Measurements from ENCODE around the gene COL4A3.
A peak's percentile ranks its signal among the peaks of the same experiment; 100 is the strongest.

COL4A3 gene

GRCh38 chr2:227296671-227297405 lies 132.4 kb downstream of the COL4A3 start:
- DNase-seq: no peak

- DNase-seq: no peak
Observed at GRCh38 chr2:227301523-227301922, 137.1 kb downstream of the COL4A3 start.

- no peak for DNase-seq
Observed at GRCh38 chr2:227308784-227309183, 144.4 kb downstream of the COL4A3 start.

GRCh38 chr2:227310756-227311110 lies 146.3 kb downstream of the COL4A3 start:
- DNase-seq: no peak

- no peak for DNase-seq
Observed at GRCh38 chr2:227311861-227312506, 147.6 kb downstream of the COL4A3 start.

- DNase-seq: no peak
Observed at GRCh38 chr2:227312579-227312978, 148.2 kb downstream of the COL4A3 start.

DNA sequence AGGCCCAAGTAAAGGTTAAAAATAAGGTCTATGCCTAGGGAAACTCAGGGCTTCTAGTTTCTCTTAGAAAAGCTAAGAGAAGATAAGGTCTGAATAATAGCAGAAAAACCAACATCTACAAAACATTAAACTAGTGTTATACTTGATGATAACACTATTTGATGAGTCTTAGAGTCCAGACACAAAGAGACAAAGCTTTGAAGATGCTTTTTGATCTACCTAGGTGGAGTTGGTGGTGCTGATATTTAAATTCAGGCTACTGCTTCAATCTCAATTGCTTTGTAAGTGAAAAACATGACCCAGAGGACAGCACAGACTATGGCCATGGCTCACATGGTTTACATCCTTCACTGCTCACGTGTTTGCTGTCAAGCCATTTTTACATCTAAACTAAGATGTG lies 148.9 kb downstream of the COL4A3 start:
- no peak for DNase-seq

DNA sequence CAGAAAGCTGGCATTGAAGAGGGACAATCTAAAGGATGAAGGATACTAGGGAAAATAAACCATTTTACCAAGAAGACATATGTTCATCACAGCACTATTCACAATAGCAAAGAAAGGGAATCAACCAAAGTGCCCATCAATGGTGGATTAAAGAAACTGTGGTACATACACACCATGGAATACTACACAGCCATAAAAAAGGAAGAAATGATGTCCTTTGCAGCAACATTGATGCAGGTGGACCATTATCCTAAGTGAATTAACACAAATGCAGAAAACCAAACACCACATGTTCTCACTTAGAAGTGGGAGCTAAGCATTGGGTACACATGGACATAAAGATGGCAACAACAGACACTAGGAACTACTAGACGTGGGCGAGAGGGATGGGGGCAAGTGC lies 153.4 kb downstream of the COL4A3 start:
- no peak for DNase-seq

GRCh38 chr2:227320305-227321094 lies 156.1 kb downstream of the COL4A3 start:
- no peak for DNase-seq

DNA sequence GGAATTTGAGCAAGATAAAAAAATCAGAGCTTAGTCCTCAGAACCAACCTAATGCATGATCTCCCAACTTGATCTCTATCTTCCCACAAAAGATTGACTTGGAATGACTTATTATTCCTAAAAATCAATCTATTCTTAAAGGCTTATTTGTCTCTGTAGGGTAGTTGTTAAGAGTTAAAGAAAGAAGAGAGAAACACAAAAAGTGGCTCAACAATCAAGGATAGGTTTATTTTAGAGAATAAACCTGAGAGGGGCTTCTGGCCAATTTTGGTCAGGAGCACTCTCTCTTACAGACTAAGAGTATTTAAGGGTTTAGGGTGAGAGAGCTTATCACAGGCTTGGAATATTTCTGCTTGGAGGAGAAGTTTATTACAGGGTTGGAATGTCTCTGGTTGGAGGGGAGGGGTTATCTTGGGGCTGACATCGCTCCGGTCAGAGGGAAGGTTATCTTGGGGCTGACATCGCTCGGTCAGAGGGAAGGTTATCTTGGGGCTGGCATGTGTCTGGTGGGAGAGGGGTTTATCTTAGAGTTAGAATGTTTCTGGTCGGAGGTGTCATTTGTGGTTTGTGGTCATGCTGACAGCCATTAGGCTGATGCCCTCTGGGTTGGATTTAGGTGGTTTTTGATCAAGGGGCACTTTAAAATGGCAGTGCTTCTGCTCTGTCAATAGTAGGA lies 158.2 kb downstream of the COL4A3 start:
- DNase-seq: no peak

DNA sequence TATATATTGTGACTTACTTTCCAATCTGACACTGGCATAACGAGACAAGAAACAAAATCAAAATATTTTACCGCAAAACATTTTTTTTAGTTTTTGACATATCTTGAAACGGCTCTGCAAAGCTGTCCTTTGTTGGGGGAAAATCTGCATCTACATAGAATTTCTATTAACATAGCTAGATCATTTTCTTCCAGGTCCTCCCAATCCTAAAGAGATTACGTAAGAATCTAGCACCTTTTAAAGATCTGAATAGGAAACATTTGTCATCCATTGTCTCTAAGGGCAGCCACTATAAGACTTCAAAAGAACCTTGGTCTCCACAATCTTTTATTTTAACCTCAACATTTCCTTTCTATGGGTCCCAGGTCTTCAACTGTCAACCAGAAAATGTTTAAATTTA lies 159.4 kb downstream of the COL4A3 start:
- no peak for DNase-seq

DNA sequence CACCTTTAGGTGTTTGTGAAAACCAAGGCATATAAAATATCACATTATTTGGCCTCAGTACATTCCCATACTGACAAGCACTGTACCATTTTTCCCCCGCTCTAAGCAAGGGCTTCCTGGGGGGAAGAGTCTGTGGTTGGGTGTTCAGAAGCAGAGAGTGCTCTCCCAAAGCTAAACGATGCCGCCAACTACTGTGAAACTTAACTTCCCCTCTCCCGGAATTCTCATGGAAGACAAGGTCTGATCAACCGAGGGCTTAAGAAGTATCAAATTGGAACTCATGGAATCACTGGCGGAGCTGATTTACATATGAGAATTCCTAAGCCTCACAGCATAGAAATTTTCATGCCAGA lies 160.2 kb downstream of the COL4A3 start:
- no peak for DNase-seq

DNA sequence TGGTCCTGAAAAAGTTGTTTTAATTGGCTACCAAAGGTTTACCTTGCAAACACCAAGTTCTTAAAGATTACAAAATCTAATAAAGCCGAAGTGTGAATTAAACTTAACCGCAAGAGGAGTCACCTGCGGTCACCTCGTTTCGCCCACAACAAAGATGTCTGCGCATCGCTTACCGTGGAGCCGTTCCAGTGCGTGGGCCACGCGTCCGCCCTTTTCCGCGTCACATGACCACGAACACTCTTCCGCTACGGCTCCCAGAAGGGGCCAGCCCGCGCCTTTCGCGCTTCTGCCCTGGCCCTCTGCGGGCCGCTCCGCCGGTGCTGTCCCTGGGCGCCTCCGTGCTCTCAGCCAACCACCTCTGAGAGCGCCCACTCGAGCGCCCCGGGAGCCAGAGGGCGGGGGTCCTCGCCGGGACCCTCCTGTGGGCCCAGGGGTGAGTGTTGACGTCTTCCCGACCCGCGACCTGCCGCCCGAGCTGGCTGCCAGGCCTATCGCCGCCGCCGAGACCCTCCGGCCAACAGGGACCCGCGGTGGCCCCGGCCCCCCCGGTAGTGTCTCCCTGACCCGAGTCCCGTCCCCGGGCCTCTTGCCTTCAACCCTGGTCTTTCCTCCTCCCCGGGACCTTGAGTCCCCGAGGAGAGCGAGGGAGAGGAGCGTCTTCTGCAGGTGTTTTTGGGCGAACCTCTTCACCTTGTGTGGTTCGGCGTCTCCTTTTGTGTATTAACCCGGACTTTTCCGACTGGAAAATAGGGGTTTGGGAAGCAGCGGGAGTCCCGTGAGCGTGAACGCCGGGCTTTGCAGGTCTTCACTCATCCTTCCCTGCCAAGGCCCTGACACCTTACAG lies 160.8 kb downstream of the COL4A3 start, which contains the start of gene MFF:
TSS of gene MFF (plus strand) at position 257 of the 844 bp plus-strand sequence. CDS start 5,415 bp downstream, outside the sequence.
- DNase-seq: peak; percentile 62

DNA sequence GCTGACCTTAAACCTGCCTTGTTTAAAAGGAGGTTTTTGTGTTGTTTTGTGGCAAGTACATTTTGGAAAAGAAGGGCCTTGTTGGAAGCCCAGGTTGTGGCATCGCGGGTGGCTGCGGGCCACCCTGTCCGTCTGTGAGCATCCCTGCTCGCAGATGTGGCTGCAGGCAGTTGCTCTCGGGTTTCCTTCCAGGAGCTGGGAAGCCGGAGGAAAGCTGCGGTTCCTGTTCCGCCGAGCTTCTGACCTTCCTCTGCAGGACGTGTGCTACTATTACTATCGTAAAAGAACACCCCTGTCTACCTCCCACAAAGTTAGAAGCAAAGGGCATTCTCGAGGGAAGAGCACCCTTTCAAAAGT lies 161.4 kb downstream of the COL4A3 start:
- no peak for DNase-seq

- no peak for DNase-seq
Observed at GRCh38 chr2:227326783-227327182, 162.4 kb downstream of the COL4A3 start.

DNA sequence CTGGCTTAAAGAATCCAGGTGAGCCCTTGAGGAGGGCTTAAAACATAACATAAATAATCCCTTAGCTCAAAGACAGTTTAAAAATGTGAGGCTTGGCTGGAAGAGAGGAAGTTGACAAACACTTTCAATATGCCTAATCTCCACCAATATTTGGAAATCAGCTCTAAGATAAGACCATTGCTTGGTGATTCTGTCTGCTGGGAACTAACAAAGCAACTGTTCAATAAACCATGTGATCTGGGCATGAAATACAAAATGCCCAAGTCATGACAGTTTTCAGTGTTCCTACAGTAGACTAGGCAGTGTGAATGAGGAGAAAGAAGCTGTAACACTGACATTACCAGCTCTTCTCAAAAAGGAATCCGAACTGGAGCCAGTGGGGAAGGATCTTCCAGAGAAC lies 171.3 kb downstream of the COL4A3 start:
- no peak for DNase-seq

GRCh38 chr2:227337442-227337841 lies 173.0 kb downstream of the COL4A3 start:
- no peak for DNase-seq

DNA sequence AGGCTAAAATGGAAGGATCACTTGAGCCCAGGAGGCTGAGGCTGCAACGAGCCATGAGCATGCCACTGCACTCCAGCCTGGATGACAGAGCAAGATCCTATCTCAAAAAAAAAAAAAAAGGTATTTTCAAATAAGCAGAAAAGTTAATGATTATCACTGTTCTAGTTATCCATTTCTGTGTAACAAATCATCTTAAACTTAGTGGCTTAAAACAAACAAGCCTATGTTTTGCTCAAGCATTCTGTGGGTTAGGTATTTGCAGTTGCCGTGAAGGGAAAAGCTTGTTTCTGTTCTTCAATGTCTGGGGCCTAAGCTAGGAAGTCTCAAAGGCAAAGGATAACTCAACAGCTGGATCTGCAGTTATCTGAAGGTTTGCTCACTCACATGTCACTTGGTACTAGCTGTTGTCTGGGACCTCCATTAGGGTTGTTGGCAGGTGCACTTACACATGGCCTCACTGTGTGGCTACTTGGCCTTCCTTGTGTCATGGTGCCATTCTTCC lies 174.7 kb downstream of the COL4A3 start:
- no peak for DNase-seq

DNA sequence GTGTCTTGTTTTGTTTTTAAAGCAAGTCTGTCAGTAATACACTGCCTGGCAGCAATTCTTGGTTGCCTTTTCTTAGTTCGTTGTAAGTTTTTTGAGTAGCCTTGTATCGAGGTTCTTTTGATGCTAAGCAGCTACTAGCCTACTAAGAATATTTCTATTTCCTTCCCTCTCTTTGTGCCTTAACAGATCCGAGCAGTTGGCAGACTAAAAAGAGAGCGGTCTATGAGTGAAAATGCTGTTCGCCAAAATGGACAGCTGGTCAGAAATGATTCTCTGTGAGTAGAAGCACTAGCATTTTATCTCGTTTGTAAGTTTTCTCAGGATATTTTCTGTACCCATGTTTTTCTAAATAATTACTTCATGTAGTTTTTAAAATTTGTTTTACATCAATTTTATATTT lies 175.7 kb downstream of the COL4A3 start:
- DNase-seq: no peak

DNA sequence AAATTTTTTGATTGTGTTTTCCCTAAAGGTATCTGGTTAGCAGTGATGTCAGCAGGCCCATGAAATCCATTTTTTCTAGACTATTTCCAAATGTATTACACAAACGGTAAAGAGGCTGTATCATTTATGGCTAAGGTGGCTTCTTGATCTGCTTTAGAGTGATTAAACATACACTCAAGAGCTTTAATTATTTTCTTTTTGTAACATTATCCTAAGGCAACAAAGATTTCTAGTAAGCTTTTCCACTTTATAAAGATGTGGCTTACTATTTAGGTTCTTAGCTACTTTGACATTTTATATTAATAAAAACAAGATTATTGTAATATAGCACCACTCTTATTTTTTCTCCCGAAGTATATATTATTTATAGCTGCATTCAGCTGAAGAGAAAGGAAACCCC lies 177.1 kb downstream of the COL4A3 start:
- DNase-seq: no peak

GRCh38 chr2:227344231-227344630 lies 179.8 kb downstream of the COL4A3 start:
- no peak for DNase-seq

DNA sequence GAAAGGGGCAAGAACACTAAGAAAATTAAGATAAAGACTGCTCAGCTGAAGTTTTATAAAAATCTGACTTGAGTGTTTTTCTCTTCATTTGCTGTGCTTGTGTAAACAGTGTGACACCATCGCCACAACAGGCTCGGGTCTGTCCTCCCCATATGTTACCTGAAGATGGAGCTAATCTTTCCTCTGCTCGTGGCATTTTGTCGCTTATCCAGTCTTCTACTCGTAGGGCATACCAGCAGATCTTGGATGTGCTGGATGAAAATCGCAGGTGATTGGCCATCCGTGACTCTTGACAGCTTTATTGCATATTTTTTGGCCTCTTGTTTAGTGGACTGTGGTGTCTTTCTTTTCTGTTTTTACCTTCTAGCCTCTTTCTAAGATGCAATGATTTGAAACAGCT lies 182.7 kb downstream of the COL4A3 start:
- DNase-seq: no peak
